GM12878 (cell line): ENCODE data around the gene SLC32A1. TPM values are rescaled to one million over a fixed set of nuclear protein-coding genes. Genes with fewer than 3 reads are reported as not detected.

ENCODE experiments used
- ATAC-seq: fragments of 200-7000 bp; cut with Tn5 transposase; 3 replicates; pipeline ENCODE4 v1.9.1; 2020; ENCODE audit warnings: mild to moderate bottlenecking, moderate library complexity
- BruUV-seq: library from RNA; stranded (reverse); fragments of 400-500 nt; replicated peaks from 2 replicates; lab custom pipeline; 2021; lab: Mats Ljungman, UMichigan
- CTCF ChIA-PET: fragments of 300-600 bp; sonication (Branson Sonifier 250); formaldehyde crosslinking; extraction: SDS; loops from one replicate; lab custom pipeline; 2021; ENCODE audit warnings: inconsistent platforms; lab: Yijun Ruan, JAX
- POLR2A ChIA-PET: fragments of 350-600 bp; formaldehyde crosslinking; extraction: SDS; loops from one replicate; lab custom pipeline; 2021; ENCODE audit warnings: inconsistent platforms; lab: Charles Lee
- RAD21 ChIA-PET: fragments of 300-600 bp; sonication (Branson Sonifier 250); formaldehyde crosslinking; loops from one replicate; lab custom pipeline; 2023; ENCODE audit warnings: antibody characterized with exemption; ENCODE audit not compliant: unreplicated experiment; lab: Charles Lee
- SMC1A ChIA-PET: fragments of 300-600 bp; sonication (Branson Sonifier 250); formaldehyde crosslinking; loops from one replicate; lab custom pipeline; 2023; ENCODE audit not compliant: unreplicated experiment, uncharacterized antibody; lab: Charles Lee
- DNase-seq: peaks from one replicate; pipeline ENCODE4 v3.0.0-alpha.2; 2011; ENCODE audit warnings: low read depth, low spot score
- FAIRE-seq: peaks from 3 replicates; lab custom pipeline; 2011; peaks lifted over from hg19 to GRCh38; lab: Jason Lieb, UNC
- H2AFZ ChIP-seq: 2 replicates; pipeline ENCODE4 v1.6.0; 2011; ENCODE audit warnings: low read depth, low read length, control low read depth; ENCODE audit not compliant: control insufficient read depth
- H3K27ac ChIP-seq: 2 replicates; pipeline ENCODE4 v1.5.1; 2011; ENCODE audit warnings: control low read depth; ENCODE audit not compliant: control insufficient read depth, insufficient read depth
- H3K27me3 ChIP-seq, 2 experiments: replicated peaks in 1 of 2; 2 replicates each; pipeline versions ENCODE4 v1.6.0 to v1.6.1; 2011; ENCODE audit warnings: low read length in 1 of 2; ENCODE audit not compliant: control insufficient read depth in 2 of 2, insufficient read depth in 2 of 2
- H3K36me3 ChIP-seq, 2 experiments: 2 replicates each; pipeline ENCODE4 v1.5.1; 2011; ENCODE audit warnings: low read length in 1 of 2; ENCODE audit not compliant: control insufficient read depth in 2 of 2, insufficient read depth in 2 of 2
- H3K4me1 ChIP-seq: 2 replicates; pipeline ENCODE4 v1.6.1; 2011; ENCODE audit warnings: mild to moderate bottlenecking, low read length, moderate library complexity, mixed read lengths; ENCODE audit not compliant: control insufficient read depth, insufficient read depth
- H3K4me2 ChIP-seq: 2 replicates; pipeline ENCODE4 v1.6.0; 2011; ENCODE audit warnings: control low read depth; ENCODE audit not compliant: control insufficient read depth, insufficient read depth
- H3K4me3 ChIP-seq: fragments of 200-600 bp; sonication (generic); 2 replicates; pipeline ENCODE4 v1.5.1; 2016
- H3K79me2 ChIP-seq: 2 replicates; pipeline ENCODE4 v1.6.0; 2011; ENCODE audit warnings: low read length; ENCODE audit not compliant: control insufficient read depth, insufficient read depth
- H3K9ac ChIP-seq: 2 replicates; pipeline ENCODE4 v1.8.0; 2011; ENCODE audit warnings: low read length, control low read depth, mixed read lengths; ENCODE audit not compliant: control insufficient read depth, insufficient read depth
- H3K9me3 ChIP-seq: replicated peaks from 3 replicates; pipeline ENCODE4 v1.5.1; 2011; ENCODE audit warnings: mild to moderate bottlenecking, low read length; ENCODE audit not compliant: control insufficient read depth, insufficient read depth
- H4K20me1 ChIP-seq: 2 replicates; pipeline ENCODE4 v1.6.0; 2011; ENCODE audit not compliant: control insufficient read depth, insufficient read depth
- BMI1 ChIP-seq: fragments of 450-650 bp; IDR thresholded peaks from 2 replicates; pipeline ENCODE4 v1.6.1; 2016; ENCODE audit warnings: mild to moderate bottlenecking, moderate library complexity, borderline replicate concordance
- E2F8 ChIP-seq: fragments of 450-650 bp; IDR thresholded peaks from 2 replicates; pipeline ENCODE4 v1.6.1; 2018; ENCODE audit warnings: mild to moderate bottlenecking, low read depth, moderate library complexity; ENCODE audit not compliant: partially characterized antibody
- HSF1 ChIP-seq: fragments of 150-350 bp; IDR thresholded peaks from 2 replicates; pipeline ENCODE4 v1.6.1; 2014; ENCODE audit warnings: mild to moderate bottlenecking, low read depth, low read length
- MTA3 ChIP-seq: IDR thresholded peaks from 2 replicates; pipeline ENCODE4 v1.6.1; 2012; ENCODE audit warnings: low read length, inconsistent platforms, borderline replicate concordance
- NFXL1 ChIP-seq: fragments of 450-650 bp; IDR thresholded peaks from 2 replicates; pipeline ENCODE4 v1.6.1; 2017; ENCODE audit warnings: antibody characterized with exemption, mild to moderate bottlenecking, borderline replicate concordance
- PRDM15 ChIP-seq: fragments of 450-650 bp; formaldehyde crosslinking; IDR thresholded peaks from 2 replicates; pipeline ENCODE4 v1.4.0; 2020; ENCODE audit warnings: mild to moderate bottlenecking, moderate library complexity
- REST ChIP-seq: IDR thresholded peaks from 2 replicates; pipeline ENCODE4 v1.6.1; 2012; ENCODE audit warnings: mild to moderate bottlenecking, low read depth, low read length
- SRF ChIP-seq, 2 experiments: IDR thresholded peaks; 2 replicates each; pipeline ENCODE4 v1.6.1; 2011; ENCODE audit warnings: low read depth in 2 of 2, low read length in 2 of 2, mild to moderate bottlenecking in 1 of 2, moderate library complexity in 1 of 2
- STAT3 ChIP-seq: IDR thresholded peaks from 2 replicates; pipeline ENCODE4 v1.6.1; 2011; ENCODE audit warnings: low read depth, low read length, improper control_type of control experiment
- TBL1XR1 ChIP-seq: IDR thresholded peaks from 2 replicates; pipeline ENCODE4 v1.6.1; 2012; ENCODE audit warnings: low read depth, low read length, improper control_type of control experiment
- WGBS: methylation state at CpG from one replicate; pipeline ENCODE4 v1.1.6; 2016; ENCODE audit warnings: low lambda C conversion rate; ENCODE audit not compliant: insufficient replicate concordance, insufficient coverage; ENCODE audit errors: missing lambda C conversion rate; 5-methylcytosine and 5-hydroxymethylcytosine counted together
- in situ Hi-C: fragments of 300-500 bp; cut with MboI; formaldehyde crosslinking; loops from 9 replicates; pipeline ENCODE4 v1.14.3; 2018; ENCODE audit warnings: mixed read lengths
- intact Hi-C: fragments of 100-400 bp; cut with micrococcal nuclease; formaldehyde crosslinking; loops from one replicate; pipeline ENCODE4 v1.14.2; 2022; ENCODE audit not compliant: unreplicated experiment
- polyA plus RNA-seq, 11 experiments: library from polyadenylated mRNA; depleted of rRNA in 4 of 11; unstranded in 6 of 11; stranded (reverse) in 5 of 11; fragments of >200 nt; fragmentation: Nextera tagmentation in 4 of 11; fragmentation: Illumina TruSeq in 1 of 11; extraction: Ambion mirVana in 4 of 11; extraction: Trizol in 1 of 11; gene quantifications; 1 replicate in 1 of 11; 2 replicates in 10 of 11; pipeline versions ENCODE4 v1.2.1 to v1.2.3, GENCODE V29; 2011 to 2016; ENCODE audit warnings: inconsistent platforms in 2 of 11, missing spikeins in 2 of 11, low read depth in 1 of 11
- total RNA-seq, 4 experiments: library from RNA; depleted of rRNA in 3 of 4; stranded (reverse); fragments of >200 nt in 3 of 4; fragmentation: Illumina TruSeq in 1 of 4; extraction: Trizol in 1 of 4; gene quantifications; 2 replicates each; pipeline versions ENCODE4 v1.2.1 to v1.2.3, GENCODE V29; 2013 to 2021

SLC32A1 gene
- total and polyA plus RNA-seq, 10 of the 15 experiments (the other 5 are each of a cell fraction or from before 2014, with no cell fraction given), result not detected

GRCh38 chr20:38764567-38765318 is 40.5 kb downstream of the SLC32A1 start:
- Histone ChIP-seq H3K27me3 (no peaks in the 10 kb centered on the region), H3K4me3 (no peak overlapping the region), H3K27ac (no peak overlapping the region), H3K4me1 (no peaks in the 10 kb centered on the region), H4K20me1 (no peaks in the 10 kb centered on the region), H3K9me3 (no peaks in the 10 kb centered on the region), H3K9ac (no peak overlapping the region), H3K36me3 (peaks cover 7 to 12% of the 10 kb centered on the region in 2 experiments), H3K4me2 (no peak overlapping the region), H2AFZ (no peak overlapping the region), H3K79me2 (no peaks in the 10 kb centered on the region)
- FAIRE-seq (no peak), ATAC-seq (no peak), DNase-seq (no peak)
- POLR2A ChIA-PET, result interaction anchor here (0.9 kb wide), 1 partner anchor 12 kb away, joined by 5 read pairs; no protein-coding TSS in a partner anchor
- SMC1A ChIA-PET, result interaction anchor here (1.0 to 1.6 kb wide), 2 partner anchors 114 to 164 kb away, joined by 4 to 5 read pairs; no protein-coding TSS in a partner anchor
- no TSS peak for BruUV-seq
- 78% methylated on average over 11 of the region's 11 CpGs for WGBS
- RAD21 ChIA-PET, result interaction anchor here (1.0 kb wide), 1 partner anchor 128 kb away, joined by 3 read pairs; no protein-coding TSS in a partner anchor
- CTCF ChIA-PET, result interaction anchor here (11.3 kb wide), 1 partner anchor 14 kb away, joined by 74 read pairs; no protein-coding TSS in a partner anchor
- in situ Hi-C loops, result no loop called here
- intact Hi-C loops, result no loop called here
- TF ChIP-seq HSF1, result no peak
- TF ChIP-seq PRDM15 (CRISPR knock-in tag), result no peak
- no peak for TF ChIP-seq STAT3
- no peak for TF ChIP-seq TBL1XR1
- TF ChIP-seq BMI1, result no peak
- TF ChIP-seq NFXL1, result no peak
- TF ChIP-seq REST, result no peak
- no peak for TF ChIP-seq E2F8
- no peak for TF ChIP-seq SRF (IDR thresholded peaks at IDR 0.05; ENCODE audit: low read depth in 2 of 2, low read length in 2 of 2)
- no peak for TF ChIP-seq MTA3
